A673 (cell line): ENCODE data around the gene FOXJ3. TPM values are rescaled to one million over a fixed set of nuclear protein-coding genes. Genes with fewer than 3 reads are reported as not detected.

Source experiments
- BruUV-seq: library from RNA; stranded (reverse); fragments of 400-500 nt; replicated peaks from 2 replicates; lab custom pipeline; 2021; lab: Mats Ljungman, UMichigan
- CTCF ChIA-PET: fragments of 300-600 bp; sonication (Branson Sonifier 250); formaldehyde crosslinking; loops from one replicate; lab custom pipeline; 2022; ENCODE audit warnings: antibody characterized with exemption; lab: Charles Lee
- POLR2A ChIA-PET: fragments of 300-600 bp; sonication (Branson Sonifier 250); formaldehyde crosslinking; loops from one replicate; lab custom pipeline; 2022; ENCODE audit warnings: antibody characterized with exemption; ENCODE audit not compliant: low non-redundant PET; lab: Charles Lee
- DNase-seq: peaks from one replicate; pipeline ENCODE4 v3.0.0-alpha.2; 2015; ENCODE audit warnings: low spot score
- H3K27ac ChIP-seq: fragments of 200-600 bp; sonication (generic); 2 replicates; pipeline ENCODE4 v1.5.1; 2016; ENCODE audit warnings: mixed run types, low read depth, mild to moderate bottlenecking, mixed read lengths, antibody characterized with exemption, low read length; ENCODE audit not compliant: poor library complexity, severe bottlenecking
- H3K27me3 ChIP-seq: fragments of 200-600 bp; sonication (generic); replicated peaks from 2 replicates; pipeline ENCODE4 v1.6.1; 2017; ENCODE audit warnings: mixed run types, low read depth, mild to moderate bottlenecking, mixed read lengths, antibody characterized with exemption, low read length; ENCODE audit not compliant: insufficient read depth, poor library complexity
- H3K36me3 ChIP-seq: fragments of 200-600 bp; sonication (generic); 2 replicates; pipeline ENCODE4 v1.6.1; 2016; ENCODE audit warnings: mixed run types, mild to moderate bottlenecking, mixed read lengths, antibody characterized with exemption, low read length; ENCODE audit not compliant: insufficient read depth, poor library complexity, severe bottlenecking
- H3K4me1 ChIP-seq: fragments of 200-600 bp; sonication (generic); 2 replicates; pipeline ENCODE4 v1.6.1; 2017; ENCODE audit warnings: mixed run types, mild to moderate bottlenecking, mixed read lengths, antibody characterized with exemption, low read length; ENCODE audit not compliant: insufficient read depth, poor library complexity, severe bottlenecking
- H3K4me3 ChIP-seq: fragments of 200-600 bp; sonication (generic); 2 replicates; pipeline ENCODE4 v1.5.1; 2016; ENCODE audit warnings: low read depth, mixed run types, mild to moderate bottlenecking, mixed read lengths, low read length; ENCODE audit not compliant: poor library complexity, severe bottlenecking
- H3K9me3 ChIP-seq: fragments of 200-600 bp; sonication (generic); 2 replicates; pipeline ENCODE4 v1.6.1; 2016; ENCODE audit warnings: mixed run types, low read depth, mild to moderate bottlenecking, mixed read lengths, antibody characterized with exemption, low read length; ENCODE audit not compliant: poor library complexity, severe bottlenecking
- CTCF ChIP-seq: fragments of 300-800, 200-600 bp; sonication (generic); conservative IDR thresholded peaks from 2 replicates; pipeline ENCODE4 v1.5.1; 2017; ENCODE audit warnings: low read depth, mild to moderate bottlenecking, antibody characterized with exemption, low read length, moderate library complexity, mixed read lengths
- EZH2 ChIP-seq: fragments of 200-600 bp; sonication (generic); IDR thresholded peaks from 2 replicates; pipeline ENCODE4 v1.6.1; 2017; ENCODE audit warnings: borderline replicate concordance, low read depth, mild to moderate bottlenecking, mixed read lengths, antibody characterized with exemption, low read length; ENCODE audit not compliant: poor library complexity, severe bottlenecking
- intact Hi-C: fragments of 100-400 bp; cut with micrococcal nuclease; formaldehyde crosslinking; loops from one replicate; pipeline ENCODE4 v1.10.0; 2022; ENCODE audit not compliant: unreplicated experiment
- total RNA-seq: library from RNA; stranded (reverse); gene quantifications from 2 replicates; pipeline ENCODE4 v1.2.3, GENCODE V29; 2021

Gene FOXJ3
- total RNA-seq, 1 experiment from 2014 or later, result 57.9 TPM

- BruUV-seq, result no TSS peak
- no peaks in the 10 kb centered on the region for H3K36me3 ChIP-seq
- H3K4me3 ChIP-seq, result no peak overlapping the region
- TF ChIP-seq CTCF (no peak), EZH2 (no peak)
- POLR2A ChIA-PET, result no interaction called here
- DNase-seq, result no peak
- intact Hi-C loops, result no loop called here
- no peaks in the 10 kb centered on the region for H3K4me1 ChIP-seq
- H3K27me3 ChIP-seq, result no peaks in the 10 kb centered on the region
- CTCF ChIA-PET, result no interaction called here
- no peaks in the 10 kb centered on the region for H3K9me3 ChIP-seq
- H3K27ac ChIP-seq, result no peak overlapping the region
Observed at GRCh38 chr1:42133390-42133789, 201.6 kb downstream of the FOXJ3 start.

GRCh38 chr1:42130061-42130660, 204.9 kb downstream of the FOXJ3 start:
- no peaks in the 10 kb centered on the region for H3K36me3 ChIP-seq
- BruUV-seq, result no TSS peak
- TF ChIP-seq CTCF (no peak), EZH2 (no peak)
- no peak overlapping the region for H3K4me3 ChIP-seq
- no peaks in the 10 kb centered on the region for H3K9me3 ChIP-seq
- CTCF ChIA-PET, result no interaction called here
- no peaks in the 10 kb centered on the region for H3K4me1 ChIP-seq
- H3K27ac ChIP-seq, result no peak overlapping the region
- POLR2A ChIA-PET, result no interaction called here
- intact Hi-C loops, result no loop called here
- H3K27me3 ChIP-seq, result peaks cover 4% of the 10 kb centered on the region
- DNase-seq, result no peak

GRCh38 chr1:42128964-42129363, 206.1 kb downstream of the FOXJ3 start:
- intact Hi-C loops, result no loop called here
- H3K27me3 ChIP-seq, result peaks cover 4% of the 10 kb centered on the region
- no peaks in the 10 kb centered on the region for H3K9me3 ChIP-seq
- TF ChIP-seq EZH2 (no peak), CTCF (no peak)
- no peak for DNase-seq
- CTCF ChIA-PET, result no interaction called here
- no peak overlapping the region for H3K27ac ChIP-seq
- no TSS peak for BruUV-seq
- POLR2A ChIA-PET, result no interaction called here
- no peaks in the 10 kb centered on the region for H3K36me3 ChIP-seq
- H3K4me3 ChIP-seq, result no peak overlapping the region
- H3K4me1 ChIP-seq, result no peaks in the 10 kb centered on the region
